ENCODE results near the gene DRD1.

DRD1 gene

DNA sequence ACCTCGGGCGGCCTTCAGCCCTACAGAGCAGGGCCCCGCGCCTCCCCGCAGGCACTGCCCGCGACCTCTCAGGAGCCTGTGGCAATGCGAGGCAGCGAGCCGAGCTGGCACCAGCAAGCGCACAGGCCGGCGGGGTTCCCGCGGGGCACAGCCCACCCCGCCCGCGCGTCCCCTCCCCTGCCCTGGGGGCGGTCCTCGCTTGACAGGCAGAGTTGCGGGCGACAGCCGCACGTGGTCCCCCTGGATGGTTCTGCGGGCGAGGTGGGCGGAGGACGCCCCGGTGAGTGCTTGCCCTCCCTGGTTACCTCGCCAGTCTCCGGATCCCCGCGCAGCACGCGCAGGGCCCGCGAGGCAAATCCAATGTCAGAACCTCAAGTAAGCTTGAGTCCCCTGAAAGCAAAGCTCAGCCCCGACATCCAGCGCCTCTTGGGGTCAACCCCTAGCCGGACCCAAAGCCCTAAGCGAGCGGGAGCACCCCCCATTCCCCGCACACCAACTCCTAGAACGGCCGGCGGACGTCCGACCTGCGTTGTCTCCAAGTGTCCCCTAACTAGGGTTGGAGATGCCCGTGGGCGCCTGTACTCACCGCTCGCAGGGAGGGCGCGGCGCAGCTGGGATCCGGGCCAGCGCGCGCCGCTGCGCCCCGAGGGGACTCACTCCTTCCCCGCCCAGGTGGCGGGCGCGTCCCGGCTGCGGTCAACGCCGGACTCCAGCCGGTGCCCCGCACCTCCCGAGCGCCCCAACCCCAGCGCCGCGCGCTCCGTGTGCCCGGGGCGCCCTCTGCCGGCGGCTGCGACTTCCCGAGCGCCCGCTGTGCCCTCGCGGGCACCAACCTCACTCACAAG, at the start of gene DRD1:
DRD1 (minus strand) TSS at position 123 of the 845 bp plus-strand sequence. CDS start 1,083 bp downstream, outside the sequence.
- DNase-seq = no peak

GRCh38 chr5:175493726-175494125, 49.7 kb upstream of the DRD1 start:
- no peak for DNase-seq

- DNase-seq = no peak
These were observed 49.3 kb upstream of the DRD1 start for GRCh38 chr5:175493260-175493659.

DNA sequence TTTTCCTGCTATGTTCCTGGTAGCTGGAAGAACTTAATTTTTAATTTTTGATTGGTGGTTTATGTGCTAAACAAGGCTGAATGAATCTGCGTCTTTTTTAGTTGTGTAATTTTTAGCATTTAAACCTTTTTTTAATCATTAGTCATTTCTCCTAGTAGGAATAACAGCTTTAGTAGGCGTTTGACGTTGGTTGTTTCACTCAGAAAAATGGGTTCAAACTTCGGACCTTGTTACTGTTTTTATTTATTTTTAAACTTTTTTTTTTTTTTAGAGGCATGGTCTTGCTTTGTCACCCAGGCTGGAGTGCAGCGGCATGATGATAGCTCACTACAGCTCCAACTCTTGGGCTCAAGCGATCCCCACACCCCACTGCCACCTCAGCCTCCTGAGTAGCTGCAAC, 47.2 kb upstream of the DRD1 start:
- no peak for DNase-seq

DNA sequence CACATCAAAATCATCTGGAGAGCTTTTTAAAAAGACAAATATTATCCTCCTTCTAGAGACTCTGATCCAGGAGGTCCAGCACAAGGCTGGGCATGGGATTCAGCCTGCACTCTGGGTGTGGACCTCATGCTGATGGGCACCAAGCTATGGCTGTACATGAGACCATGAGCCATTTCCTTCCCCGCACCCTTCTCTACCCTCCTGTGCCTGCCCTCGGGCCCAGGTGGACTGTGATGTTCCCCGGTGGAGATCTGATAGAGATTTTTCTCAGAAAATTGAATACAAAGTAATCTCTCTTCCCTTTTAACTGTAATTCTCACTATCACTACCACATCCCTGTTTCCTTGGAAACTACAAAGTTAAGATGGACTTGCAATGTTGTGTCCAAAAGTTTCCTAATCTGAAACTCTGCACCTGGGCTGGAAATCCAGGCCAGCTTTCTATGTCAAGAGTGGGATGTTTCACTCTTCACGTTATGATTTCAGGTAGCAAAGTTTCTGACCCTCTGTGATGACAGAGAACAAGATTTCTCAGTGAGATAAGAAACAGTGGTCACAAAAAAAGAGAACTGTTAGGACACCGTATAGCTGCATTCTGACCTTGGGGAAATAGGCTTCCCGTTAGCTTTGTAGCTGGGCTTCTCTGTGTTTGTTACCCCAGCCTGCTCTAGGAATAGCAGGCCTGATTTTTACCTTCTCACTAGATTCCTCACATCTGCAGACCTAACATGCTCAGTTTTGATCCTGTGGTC, 45.9 kb upstream of the DRD1 start:
- DNase-seq = no peak

- DNase-seq = no peak
These were observed 43.7 kb upstream of the DRD1 start for GRCh38 chr5:175487514-175488222.

- no peak for DNase-seq
These were observed 41.6 kb upstream of the DRD1 start for GRCh38 chr5:175485631-175486030.

- DNase-seq = no peak
These were observed 40.8 kb upstream of the DRD1 start for GRCh38 chr5:175484829-175485228.

DNA sequence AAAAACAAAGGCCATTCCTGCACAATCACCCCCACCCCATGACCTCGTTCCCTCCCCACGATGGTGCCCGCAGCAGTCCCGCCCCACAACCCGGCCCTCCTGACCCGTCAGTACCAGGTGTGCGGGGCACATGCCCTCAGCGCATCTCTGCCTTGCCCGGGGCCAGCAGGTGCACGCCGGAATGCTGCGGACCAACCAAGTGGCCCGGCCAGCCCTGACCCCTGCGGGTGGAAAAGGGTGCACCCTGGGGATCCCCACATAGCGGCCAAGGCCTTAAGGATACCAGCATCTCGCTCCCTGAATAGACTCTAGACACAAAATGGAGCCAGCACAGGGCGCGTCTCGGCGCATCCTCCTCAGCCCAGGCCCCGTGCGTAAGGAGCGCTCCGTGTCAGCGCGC, 40.3 kb upstream of the DRD1 start:
- DNase-seq = no peak

DNA sequence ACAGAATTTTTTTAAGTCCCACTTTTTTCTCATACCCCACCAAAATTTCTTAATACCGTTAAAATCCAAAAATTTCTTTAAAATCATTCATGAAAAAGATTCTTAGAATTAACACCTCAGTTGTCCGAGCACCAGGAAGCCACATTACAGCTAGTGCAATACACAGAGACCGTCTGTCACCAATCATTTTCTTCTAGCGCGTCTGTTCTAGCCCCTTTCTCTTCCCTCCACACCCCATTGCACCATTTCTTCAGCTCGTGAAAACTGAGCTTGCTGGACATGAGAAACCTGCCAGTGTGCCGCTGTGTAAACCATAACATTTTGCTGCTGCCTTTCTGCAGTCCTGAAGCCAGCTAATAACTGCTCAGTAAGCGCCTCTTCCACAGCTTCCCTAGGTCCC, 39.4 kb upstream of the DRD1 start:
- no peak for DNase-seq

DNA sequence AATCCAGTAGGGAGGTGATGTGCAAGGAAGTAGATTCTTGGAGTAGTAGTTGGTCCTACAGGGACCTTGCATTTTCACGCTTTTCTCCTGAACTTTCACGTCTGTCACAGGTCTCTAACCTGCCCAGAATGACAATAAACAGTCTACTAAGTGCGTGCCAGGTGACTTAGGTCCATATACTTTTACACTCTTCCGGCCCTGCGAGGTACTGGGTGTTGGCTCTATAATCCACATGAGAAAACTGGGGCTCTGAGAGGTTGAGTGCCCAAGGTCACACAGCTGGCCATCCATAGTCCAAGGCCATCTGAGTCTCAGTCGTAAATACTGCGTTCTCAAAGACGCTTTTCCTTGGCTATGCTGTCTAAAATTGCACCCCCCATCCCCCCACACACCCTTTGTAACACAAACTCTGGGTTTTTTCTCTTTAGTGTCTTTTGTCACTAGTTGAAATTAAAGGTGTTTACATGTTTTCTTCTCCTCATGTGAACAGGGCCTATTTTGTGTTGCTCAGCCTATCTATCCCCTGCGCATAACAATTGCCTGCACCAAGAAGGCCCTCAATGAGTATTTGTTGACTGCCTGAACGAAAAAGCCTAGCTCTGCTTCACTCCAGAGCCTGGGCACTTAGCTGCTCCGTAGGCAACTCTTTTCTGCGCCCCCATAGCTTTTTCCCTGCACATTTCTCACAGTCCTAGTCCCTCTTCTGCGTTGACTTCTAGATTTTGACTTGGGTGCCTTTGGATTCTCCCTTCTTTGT, 35.3 kb upstream of the DRD1 start:
- no peak for DNase-seq

- peak; percentile 48 for DNase-seq
These were observed 34.6 kb upstream of the DRD1 start, which contains the start of gene SFXN1 for GRCh38 chr5:175478384-175479124. Gene SFXN1, plus strand, starts transcription at chr5:175478560. Its CDS starts 13,544 bp downstream, at chr5:175492104.

DNA sequence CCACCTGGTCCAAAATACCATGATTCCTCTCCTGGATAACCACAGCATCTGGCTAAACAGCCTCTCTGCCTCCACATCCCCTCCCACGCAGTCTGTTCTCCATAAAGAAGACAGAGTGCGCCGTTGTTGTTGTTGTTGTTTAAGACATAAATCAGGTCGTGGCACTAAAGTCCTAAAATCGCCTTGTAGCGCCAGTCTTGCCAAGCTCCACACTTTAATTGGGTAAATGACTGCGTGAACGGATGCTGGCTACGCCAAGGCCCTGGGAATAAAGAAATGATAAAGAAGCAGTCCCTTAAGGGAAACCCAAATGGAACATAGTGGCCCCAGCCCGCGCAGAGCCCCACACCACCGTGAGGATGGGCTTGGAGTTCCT, 34.0 kb upstream of the DRD1 start:
- no peak for DNase-seq

DNA sequence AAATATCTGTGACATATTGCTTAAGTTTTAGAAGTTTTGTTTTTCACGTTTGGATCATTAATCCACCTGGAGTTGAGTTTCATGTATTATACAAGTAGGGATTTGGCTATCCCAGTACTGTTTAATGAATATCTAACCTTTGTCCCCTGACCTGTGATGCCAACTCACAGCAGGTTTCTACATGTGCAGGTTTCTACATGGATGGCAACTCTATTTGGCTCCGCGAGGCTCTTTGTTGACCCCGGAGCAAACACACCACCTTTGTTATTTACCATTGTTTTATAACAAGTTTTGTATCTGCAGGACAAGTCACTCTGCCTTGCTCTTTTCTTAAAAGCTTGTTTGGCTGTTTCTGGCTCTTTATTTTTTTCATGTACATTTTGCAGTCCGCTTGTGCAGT, 33.5 kb upstream of the DRD1 start:
- DNase-seq = no peak

- no peak for DNase-seq
These were observed 31.3 kb upstream of the DRD1 start for GRCh38 chr5:175475248-175475647.

DNA sequence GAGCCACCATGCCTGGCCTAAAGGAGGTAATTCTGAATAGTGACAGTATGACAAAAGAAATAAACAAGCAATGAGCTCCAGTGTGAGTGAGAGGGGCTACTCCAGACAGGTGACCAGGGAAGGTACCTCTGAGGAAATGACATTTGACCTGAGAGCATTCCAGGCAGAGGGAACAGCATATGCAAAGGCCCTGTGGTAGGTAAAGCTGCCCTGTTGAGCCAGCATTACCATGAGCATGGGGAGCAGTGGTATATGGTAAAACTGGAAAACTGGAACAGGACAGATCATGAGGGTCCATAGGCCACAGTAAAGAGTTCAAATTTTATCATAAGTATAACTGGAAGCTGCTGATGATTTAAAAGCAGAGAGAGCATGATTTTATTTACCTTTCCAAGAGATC, 28.4 kb upstream of the DRD1 start:
- DNase-seq = no peak

DNA sequence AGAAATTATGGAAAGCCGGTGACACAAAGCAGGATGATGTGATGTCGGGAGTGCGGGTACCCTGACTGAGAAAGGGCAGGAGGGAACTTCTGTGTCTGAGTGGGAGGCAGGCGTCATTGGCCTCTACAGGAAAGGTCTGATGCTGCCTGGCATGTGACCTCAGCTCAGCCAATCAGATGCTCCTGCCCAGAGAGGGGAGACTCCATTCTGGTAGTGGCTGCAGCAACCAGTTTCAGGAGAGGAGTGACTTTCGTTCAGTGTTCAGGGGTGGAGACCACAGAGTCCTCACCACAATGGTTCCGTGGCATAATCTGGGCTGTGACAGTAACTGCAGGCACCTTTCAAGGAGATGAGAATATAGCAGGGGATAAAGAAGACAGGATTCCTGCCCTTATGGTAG, 27.6 kb upstream of the DRD1 start:
- no peak for DNase-seq

DNA sequence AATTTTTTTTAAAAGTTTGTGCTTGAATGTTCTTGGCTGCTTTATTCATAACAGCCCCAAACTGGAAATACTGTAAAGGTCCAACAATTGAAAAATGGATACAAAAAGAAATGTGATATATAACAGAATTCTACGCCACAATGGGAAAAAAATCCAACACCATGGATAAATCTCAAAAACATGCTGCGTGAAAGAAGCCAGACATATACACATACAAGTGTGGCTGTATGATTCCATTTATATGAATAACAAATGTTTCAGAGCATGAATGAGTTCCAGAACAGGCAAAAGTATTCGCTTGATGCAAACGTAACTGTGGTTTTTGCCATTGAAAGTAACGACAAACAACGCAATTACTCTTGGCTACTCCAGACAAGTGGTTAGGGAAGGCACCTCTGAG, 27.2 kb upstream of the DRD1 start:
- DNase-seq = no peak

DNA sequence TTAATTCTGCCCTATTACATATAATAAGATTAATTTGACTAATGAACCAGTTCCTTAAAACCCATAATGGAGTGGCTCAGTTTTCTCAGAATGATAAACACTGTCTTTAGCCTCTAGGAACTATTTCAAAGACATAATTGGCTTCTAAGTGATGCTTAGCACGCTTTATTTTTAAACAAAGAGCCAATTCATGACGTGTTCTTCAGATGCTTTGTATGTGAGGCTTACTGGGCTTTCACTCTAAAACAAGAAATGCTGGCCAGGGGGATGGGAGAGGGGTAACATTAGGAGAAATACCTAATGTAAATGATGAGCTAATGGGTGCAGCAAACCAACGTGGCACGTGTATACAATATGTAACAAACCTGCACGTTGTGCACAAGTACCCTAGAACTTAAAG, 26.8 kb upstream of the DRD1 start:
- peak; percentile 73 for DNase-seq

GRCh38 chr5:175469916-175470315, 25.9 kb upstream of the DRD1 start:
- DNase-seq = no peak

DNA sequence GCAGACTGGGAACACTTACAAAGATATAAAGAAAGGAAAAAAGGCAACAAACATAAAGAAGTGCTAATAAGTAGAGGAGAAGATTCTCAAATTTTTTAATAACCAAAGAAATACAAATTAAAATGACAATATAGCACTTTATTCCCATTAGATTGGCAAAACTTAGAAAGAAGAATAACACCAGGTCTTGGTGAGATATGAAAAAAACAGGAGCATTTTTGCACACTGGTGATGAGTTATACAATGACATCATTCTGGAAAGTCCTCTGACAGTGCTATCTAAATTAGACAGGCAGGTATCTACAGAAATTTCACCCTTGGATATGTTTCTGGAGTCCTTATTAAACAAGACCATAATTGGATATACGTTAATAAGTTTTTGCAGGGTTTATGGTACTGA, 24.9 kb upstream of the DRD1 start:
- DNase-seq = no peak

Measured in NCI-H1048 (cell line).